C4-2B (cell line): Measurements from ENCODE around the gene LRRC27.

Experiments used
- CTCF ChIP-seq: fragments of 450-650 bp; conservative IDR thresholded peaks from 2 replicates; pipeline ENCODE4 v1.5.1; 2017; ENCODE audit warnings: mild to moderate bottlenecking
- ZFX ChIP-seq: fragments of 450-650 bp; IDR thresholded peaks from 2 replicates; pipeline ENCODE4 v1.6.1; 2017

- TF ChIP-seq CTCF: no peak
- 0 out of 2 replicates have a peak, but pooled peaks have one; percentile 48 for TF ChIP-seq ZFX
These were observed 74.8 kb downstream of the LRRC27 start for GRCh38 chr10:132406750-132407149.
